Ovary (tissue), 9 donors: ENCODE data around the gene LYRM9. TPM values are rescaled to one million over a fixed set of nuclear protein-coding genes. Genes with fewer than 3 reads are reported as not detected.

ENCODE experiments used
- DNase-seq, 5 donors: peaks; one replicate each; pipeline ENCODE4 v3.0.0-alpha.2; 2019 to 2020
- H3K27ac ChIP-seq, 2 donors: fragments of 200-600 bp; one replicate each; pipeline versions ENCODE4 v1.5.1 to v1.8.0; 2019 to 2022
- H3K27me3 ChIP-seq: fragments of 200-600 bp; one replicate; pipeline ENCODE4 v1.8.0; 2022
- H3K36me3 ChIP-seq: fragments of 200-600 bp; sonication (generic); one replicate; pipeline ENCODE4 v1.5.1; 2019
- H3K4me1 ChIP-seq: one replicate; pipeline ENCODE4 v1.8.1; 2013; ENCODE audit warnings: mild to moderate bottlenecking, moderate library complexity; ENCODE audit not compliant: insufficient read depth
- H3K4me3 ChIP-seq: fragments of 200-600 bp; sonication (generic); one replicate; pipeline ENCODE4 v1.5.1; 2017
- H3K9me3 ChIP-seq, 2 donors: fragments of 200-600 bp in 1 of 2; sonication (generic) in 1 of 2; one replicate each; pipeline versions ENCODE4 v1.5.1 to v1.8.1; 2013 to 2019; ENCODE audit warnings: mild to moderate bottlenecking in 1 of 2, moderate library complexity in 1 of 2
- EP300 ChIP-seq: sonication (generic); formaldehyde crosslinking; IDR thresholded peaks from one replicate; pipeline ENCODE4 v1.6.1; 2017; ENCODE audit warnings: antibody characterized with exemption
- POLR2A ChIP-seq: fragments of 450-650 bp; IDR thresholded peaks from one replicate; pipeline ENCODE4 v1.6.1; 2017; ENCODE audit warnings: antibody characterized with exemption, mild to moderate bottlenecking, moderate library complexity
- WGBS, 3 donors: extraction: QIAGEN DNeasy Blood & Tissue Kit in 1 of 3; methylation state at CpG; one replicate each; pipeline versions ENCODE4 v1.1.5 to v1.1.7; 2013 to 2017; 5-methylcytosine and 5-hydroxymethylcytosine counted together
- intact Hi-C, 4 donors: fragments of 100-400 bp; cut with DNase I; formaldehyde crosslinking; loops; one replicate each; pipeline versions ENCODE4 v1.11.0 to v1.15.1; 2022 to 2023
- polyA plus RNA-seq, 2 donors: library from polyadenylated mRNA; stranded (reverse); fragments of 200-250 nt in 1 of 2; fragments of 350-450 nt in 1 of 2; fragmentation: Illumina TruSeq in 1 of 2; extraction: RNeasy Lipid Tissue Mini Kit (QIAGEN cat#74804) in 1 of 2; gene quantifications; one replicate each; pipeline ENCODE4 v1.2.3, GENCODE V29; 2013 to 2014
- total RNA-seq, 7 donors: library from RNA; depleted of rRNA in 2 of 7; stranded (reverse); fragments of >200 nt in 2 of 7; fragmentation: NEBNext Ultra II Directional in 3 of 7; extraction: Animal tissue kit (Norgen Biotek cat#: 25700) in 3 of 7; gene quantifications; one replicate each; pipeline versions ENCODE4 v1.1.0 to v1.2.4, GENCODE V29; 2016 to 2023
- TF ChIP-seq, protein P1 (sequence below), 3 donors: fragments of 450-650 bp in 2 of 3; fragments of 200-600 bp in 1 of 3; IDR thresholded peaks; one replicate each; pipeline versions ENCODE4 v1.5.1 to v1.8.0; 2016 to 2022; ENCODE audit warnings: antibody characterized with exemption in 3 of 3, mild to moderate bottlenecking in 1 of 3
- donor health status: DM: no; HTN: no; CAD: no; lungs with moderate emphysema.
- donor health status: DM: no; HTN: no; CAD: no.
- donor health status: Bipolar disorder and iron deficiency.
- donor health status: DM: yes; HTN: yes; CAD: no.
- donor health status: DM: no; HTN: no; CAD: no.
- donor health status: DM: yes; HTN: yes; CAD: no.

The LYRM9 gene
- total and polyA plus RNA-seq, 9 donors, result 17.5 to 39.8 (median 20.5) TPM

DNA sequence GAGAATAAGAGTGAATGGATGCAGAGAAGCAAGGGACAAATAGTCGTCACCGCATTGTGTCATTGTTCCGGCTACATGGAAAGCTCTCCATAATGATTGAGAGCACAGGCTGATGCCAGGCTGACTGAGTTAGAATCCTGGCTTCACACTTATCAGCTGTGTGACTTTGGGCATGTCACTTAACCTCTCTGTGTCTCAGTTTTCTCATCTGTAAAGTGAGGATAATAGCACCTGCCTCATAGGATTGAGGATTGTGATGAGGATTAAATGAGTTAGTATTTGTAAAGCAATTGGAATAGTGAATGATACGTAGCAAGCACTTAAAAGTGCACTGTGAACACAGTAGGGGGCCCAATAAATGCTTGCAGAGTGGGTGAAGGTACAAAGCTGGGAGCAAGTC lies 45.7 kb upstream of the LYRM9 start:
- Histone ChIP-seq H3K36me3 (no peaks in the 10 kb centered on the region), H3K4me3 (no peak overlapping the region), H3K9me3 (peaks cover 0 to 2% of the 10 kb centered on the region in 2 donors), H3K4me1 (no peaks in the 10 kb centered on the region), H3K27ac (no peak overlapping the region), H3K27me3 (no peaks in the 10 kb centered on the region)
- 80 to 88% (median 85%) methylated on average over 4 of the region's 4 CpGs for WGBS, 3 donors
- DNase-seq, result no peak
- intact Hi-C loops, result no loop called here
- TF ChIP-seq, protein P1, sequence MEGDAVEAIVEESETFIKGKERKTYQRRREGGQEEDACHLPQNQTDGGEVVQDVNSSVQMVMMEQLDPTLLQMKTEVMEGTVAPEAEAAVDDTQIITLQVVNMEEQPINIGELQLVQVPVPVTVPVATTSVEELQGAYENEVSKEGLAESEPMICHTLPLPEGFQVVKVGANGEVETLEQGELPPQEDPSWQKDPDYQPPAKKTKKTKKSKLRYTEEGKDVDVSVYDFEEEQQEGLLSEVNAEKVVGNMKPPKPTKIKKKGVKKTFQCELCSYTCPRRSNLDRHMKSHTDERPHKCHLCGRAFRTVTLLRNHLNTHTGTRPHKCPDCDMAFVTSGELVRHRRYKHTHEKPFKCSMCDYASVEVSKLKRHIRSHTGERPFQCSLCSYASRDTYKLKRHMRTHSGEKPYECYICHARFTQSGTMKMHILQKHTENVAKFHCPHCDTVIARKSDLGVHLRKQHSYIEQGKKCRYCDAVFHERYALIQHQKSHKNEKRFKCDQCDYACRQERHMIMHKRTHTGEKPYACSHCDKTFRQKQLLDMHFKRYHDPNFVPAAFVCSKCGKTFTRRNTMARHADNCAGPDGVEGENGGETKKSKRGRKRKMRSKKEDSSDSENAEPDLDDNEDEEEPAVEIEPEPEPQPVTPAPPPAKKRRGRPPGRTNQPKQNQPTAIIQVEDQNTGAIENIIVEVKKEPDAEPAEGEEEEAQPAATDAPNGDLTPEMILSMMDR (IDR thresholded peaks at IDR 0.05), result no peak

DNA sequence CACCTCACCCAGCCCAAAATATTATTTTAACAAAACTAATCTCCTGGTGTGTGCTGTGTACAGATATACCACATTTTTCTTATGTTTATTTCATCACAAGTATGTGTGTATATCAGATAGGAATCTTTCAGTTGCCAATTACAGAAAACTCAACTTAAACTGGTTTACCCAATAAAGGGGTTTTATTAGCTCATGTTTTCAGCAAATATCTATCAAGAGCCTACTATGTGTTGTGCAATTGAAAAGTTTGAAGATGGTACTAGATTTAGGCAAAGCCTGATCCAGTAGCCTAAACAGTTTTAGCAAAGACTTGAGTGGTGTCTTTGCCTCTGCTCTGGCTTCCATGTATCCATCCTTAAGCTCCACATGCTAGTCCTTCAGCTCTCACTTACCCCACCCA lies 45.1 kb upstream of the LYRM9 start:
- Histone ChIP-seq H3K4me1 (no peaks in the 10 kb centered on the region), H3K9me3 (peaks cover 0 to 3% of the 10 kb centered on the region in 2 donors), H3K36me3 (no peaks in the 10 kb centered on the region), H3K27ac (no peak overlapping the region), H3K27me3 (no peaks in the 10 kb centered on the region), H3K4me3 (no peak overlapping the region)
- no peak for DNase-seq
- no peak for TF ChIP-seq EP300
- TF ChIP-seq, protein P1 (IDR thresholded peaks at IDR 0.05), result no peak
- TF ChIP-seq POLR2A, result no peak
- intact Hi-C loops, result no loop called here

DNA sequence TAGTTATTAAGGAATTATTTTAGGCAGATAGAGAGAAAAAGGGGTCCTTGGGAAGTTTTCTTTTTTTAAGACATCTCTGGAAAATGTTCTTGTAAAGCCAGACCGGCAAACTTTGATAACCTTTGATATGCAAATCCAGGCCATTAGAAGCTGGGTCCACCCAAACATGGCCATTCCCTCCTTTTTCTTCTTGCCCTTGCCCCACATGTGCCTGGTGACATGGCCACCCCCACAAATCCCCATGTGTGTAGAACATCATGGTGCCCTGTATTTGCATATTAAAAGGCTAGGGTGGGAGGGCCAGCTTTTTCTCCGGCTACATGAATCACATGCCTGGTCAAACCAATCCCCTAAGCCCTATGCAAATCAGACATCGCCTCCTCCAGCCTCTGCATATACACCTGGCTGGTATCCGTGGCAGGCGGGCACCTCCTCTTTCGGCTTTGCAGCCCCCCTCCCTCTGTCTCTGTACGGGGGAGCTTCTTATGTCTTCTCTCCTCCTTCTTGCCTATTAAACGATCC lies 43.9 kb upstream of the LYRM9 start:
- no peaks in the 10 kb centered on the region for H3K27me3 ChIP-seq
- WGBS, 3 donors, result 78 to 79% (median 79%) methylated on average over 8 of the region's 8 CpGs
- intact Hi-C loops, result no loop called here

DNA sequence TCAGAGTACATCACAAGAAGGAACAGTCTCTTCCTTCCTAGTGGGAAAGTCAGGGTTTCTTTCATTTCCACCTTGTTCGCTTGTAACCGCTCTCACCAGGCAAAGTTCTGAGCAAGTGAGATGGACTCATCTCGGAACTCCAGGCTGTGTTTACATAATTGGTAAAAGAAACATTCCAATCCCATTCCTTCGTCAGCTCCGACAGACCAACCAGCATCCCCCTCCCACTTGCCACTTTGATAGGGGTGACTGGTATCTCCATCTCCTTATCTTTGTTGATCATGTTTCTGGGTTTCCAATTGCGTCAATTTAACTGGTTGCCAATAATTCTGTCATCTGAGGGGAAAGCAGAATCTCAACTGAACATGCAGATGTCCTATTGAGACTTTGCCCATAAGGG lies 36.8 kb upstream of the LYRM9 start:
- no peak for DNase-seq
- H3K27me3 ChIP-seq, result no peaks in the 10 kb centered on the region
- intact Hi-C loops, result no loop called here
- no peak overlapping the region for H3K4me3 ChIP-seq
- WGBS, 3 donors, result 21 to 33% (median 26%) methylated on average over 6 of the region's 6 CpGs
- TF ChIP-seq, protein P1 (IDR thresholded peaks at IDR 0.05), result no peak
- TF ChIP-seq POLR2A (no peak), EP300 (no peak)
- no peaks in the 10 kb centered on the region for H3K4me1 ChIP-seq
- peaks cover 0 to 3% of the 10 kb centered on the region in 2 donors for H3K9me3 ChIP-seq
- H3K27ac ChIP-seq, result no peak overlapping the region
- H3K36me3 ChIP-seq, result no peaks in the 10 kb centered on the region

More for the DNA sequence above, 43.9 kb upstream of the LYRM9 start:
- H3K27ac ChIP-seq, result no peak overlapping the region
- no peak overlapping the region for H3K4me3 ChIP-seq
- H3K36me3 ChIP-seq, result no peaks in the 10 kb centered on the region
- peaks cover 0 to 3% of the 10 kb centered on the region in 2 donors for H3K9me3 ChIP-seq
- TF ChIP-seq POLR2A (no peak), EP300 (no peak)
- TF ChIP-seq, protein P1 (IDR thresholded peaks at IDR 0.05), result no peak
- no peak for DNase-seq
- H3K4me1 ChIP-seq, result no peaks in the 10 kb centered on the region

DNA sequence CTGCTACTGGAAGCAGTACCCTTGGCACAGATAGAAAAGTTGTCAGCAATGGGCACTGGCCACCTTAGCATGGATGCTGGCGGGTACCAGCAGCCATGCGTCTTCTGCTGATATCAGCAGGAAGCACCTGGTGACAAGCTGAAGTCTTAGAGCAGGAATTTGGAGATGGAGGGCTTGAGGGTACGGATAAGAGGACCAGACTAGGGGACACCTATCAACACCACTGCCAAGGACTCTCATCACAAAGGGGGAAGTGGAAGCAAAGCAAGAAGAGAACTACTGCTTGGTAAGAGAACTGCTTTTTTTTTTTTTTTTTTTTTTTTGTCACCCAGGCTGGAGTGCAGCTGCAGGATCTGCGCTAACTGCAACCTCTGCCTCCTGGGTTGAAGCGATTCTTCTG lies 35.4 kb upstream of the LYRM9 start:
- Histone ChIP-seq H3K27me3 (no peaks in the 10 kb centered on the region), H3K4me1 (no peaks in the 10 kb centered on the region), H3K4me3 (no peak overlapping the region), H3K27ac (no peak overlapping the region), H3K9me3 (no peaks in the 10 kb centered on the region), H3K36me3 (no peaks in the 10 kb centered on the region)
- intact Hi-C loops, result no loop called here
- no peak for DNase-seq
- WGBS, 3 donors, result 94 to 97% (median 97%) methylated on average over 5 of the region's 5 CpGs
- TF ChIP-seq POLR2A (no peak), EP300 (no peak)
- TF ChIP-seq, protein P1 (IDR thresholded peaks at IDR 0.05), result no peak
